ENCODE results near the gene ZNF311.
"Not testable (repeated sequence)": the region's sequence is repeated elsewhere in the genome, so short reads cannot be mapped to it uniquely, and the experiment has no call there.

ZNF311 gene

DNA sequence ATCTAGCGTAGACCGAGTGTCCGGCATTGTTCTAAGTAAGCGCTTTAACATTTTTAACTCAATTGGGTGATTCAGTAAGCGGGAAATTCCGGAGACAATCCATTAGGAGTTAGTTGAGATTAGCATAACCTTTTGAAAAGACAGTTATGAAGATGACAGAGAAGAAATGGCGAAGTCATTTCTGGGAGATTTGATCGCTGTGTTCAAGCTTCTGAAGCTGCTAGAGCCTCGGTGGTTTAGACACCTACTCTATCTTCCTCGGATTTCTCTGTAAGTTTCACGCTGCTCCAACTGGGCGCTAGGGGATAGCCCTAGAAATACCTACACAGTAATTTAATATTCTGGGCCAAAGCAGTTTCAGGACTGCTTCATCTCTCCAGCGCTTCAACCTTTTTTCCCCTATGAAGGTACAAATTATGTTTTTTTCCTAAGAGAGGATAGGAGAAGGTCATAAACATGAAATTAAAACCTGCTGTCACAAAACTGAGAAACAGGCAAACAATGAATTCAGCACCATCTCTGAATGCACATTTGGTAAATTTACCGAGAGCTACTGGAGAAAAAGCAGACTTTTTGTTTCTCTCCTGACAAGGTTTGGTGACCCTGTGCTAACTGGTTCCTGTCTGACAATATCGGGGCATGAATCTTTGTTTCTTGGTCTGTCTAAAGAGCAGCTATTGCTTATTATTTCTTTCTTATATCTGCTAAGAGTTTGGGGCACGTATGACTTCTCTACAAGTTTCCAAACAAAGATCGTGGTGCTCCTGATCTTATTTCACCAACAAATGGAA, 22.4 kb downstream of the ZNF311 start:
- no peak for DNase-seq (ENCODE audit: low spot score)

DNA sequence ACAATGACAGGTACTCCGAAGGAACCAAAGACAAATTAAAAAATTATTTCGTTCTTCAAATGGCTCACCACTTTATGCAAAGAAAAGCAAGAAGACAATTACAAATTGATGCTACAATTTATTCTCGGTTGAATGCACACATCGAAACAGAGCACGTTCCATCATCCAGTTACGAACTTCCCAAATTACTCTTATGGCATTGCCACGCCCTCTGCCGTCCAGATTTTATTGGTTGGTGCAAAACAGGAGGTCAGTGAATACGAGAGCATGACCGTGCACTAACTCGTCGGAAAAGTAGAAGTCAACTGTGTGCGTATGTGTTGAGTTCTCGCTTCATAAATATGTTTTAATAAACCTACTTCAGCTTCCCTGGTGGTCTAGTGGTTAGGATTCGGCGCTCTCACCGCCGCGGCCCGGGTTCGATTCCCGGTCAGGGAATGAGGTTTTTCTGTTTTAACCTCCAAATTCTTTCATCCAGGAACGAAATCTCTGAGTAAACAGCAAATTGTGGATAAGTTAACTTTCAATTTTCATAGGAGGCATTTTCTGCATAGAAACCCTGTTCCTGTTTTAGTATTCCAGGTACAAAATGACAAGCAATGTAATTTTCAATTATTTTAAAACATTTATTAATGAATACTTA, 23.2 kb downstream of the ZNF311 start:
- peak; percentile 98 for DNase-seq (ENCODE audit: low spot score)

DNA sequence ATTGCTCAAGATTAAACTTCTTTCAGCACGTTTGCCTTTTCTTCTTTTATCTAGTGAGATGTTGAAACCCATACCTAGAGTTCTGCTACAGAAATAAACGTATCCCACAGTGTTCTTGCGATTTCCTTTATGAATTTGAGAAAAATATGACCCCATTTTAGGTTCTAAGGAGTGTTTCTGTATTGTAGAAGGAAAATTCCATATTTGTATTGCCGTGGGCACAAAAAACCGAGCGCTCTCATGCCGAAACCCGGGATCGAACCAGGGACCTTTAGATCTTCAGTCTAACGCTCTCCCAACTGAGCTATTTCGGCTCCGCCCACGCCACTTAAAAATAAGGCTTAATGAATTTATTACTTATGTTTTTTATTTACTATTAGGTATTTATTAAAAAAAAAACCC, 23.7 kb downstream of the ZNF311 start:
- peak; percentile 93 for DNase-seq (ENCODE audit: low spot score)

DNA sequence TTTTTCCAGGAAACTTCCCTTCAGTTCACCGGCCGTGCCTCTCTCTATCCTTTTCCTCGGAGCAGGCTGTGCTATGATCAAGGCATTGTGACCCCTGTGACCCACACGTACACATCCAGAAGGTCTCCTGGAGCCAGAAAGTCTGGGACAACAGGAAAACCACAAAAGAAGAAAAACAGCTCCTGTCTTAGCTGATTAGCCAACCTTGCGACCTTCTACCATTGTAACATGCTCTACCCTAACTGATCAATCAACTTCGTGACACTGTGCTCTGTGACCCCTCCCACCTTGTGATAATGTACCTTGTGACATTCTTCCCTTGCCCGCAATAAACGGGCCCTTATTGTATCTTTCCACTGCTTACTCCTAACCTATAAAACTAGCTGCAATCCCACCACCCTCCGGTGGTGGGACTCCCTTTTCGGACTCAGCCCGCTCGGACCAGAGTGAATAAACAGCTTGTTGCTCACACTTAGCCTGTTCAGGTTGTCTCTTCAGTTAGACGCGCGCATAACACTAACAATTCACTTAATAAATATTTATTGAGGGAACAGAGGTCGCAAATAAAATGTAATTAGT, 24.2 kb downstream of the ZNF311 start:
- peak; percentile 83 for DNase-seq (ENCODE audit: low spot score)

DNA sequence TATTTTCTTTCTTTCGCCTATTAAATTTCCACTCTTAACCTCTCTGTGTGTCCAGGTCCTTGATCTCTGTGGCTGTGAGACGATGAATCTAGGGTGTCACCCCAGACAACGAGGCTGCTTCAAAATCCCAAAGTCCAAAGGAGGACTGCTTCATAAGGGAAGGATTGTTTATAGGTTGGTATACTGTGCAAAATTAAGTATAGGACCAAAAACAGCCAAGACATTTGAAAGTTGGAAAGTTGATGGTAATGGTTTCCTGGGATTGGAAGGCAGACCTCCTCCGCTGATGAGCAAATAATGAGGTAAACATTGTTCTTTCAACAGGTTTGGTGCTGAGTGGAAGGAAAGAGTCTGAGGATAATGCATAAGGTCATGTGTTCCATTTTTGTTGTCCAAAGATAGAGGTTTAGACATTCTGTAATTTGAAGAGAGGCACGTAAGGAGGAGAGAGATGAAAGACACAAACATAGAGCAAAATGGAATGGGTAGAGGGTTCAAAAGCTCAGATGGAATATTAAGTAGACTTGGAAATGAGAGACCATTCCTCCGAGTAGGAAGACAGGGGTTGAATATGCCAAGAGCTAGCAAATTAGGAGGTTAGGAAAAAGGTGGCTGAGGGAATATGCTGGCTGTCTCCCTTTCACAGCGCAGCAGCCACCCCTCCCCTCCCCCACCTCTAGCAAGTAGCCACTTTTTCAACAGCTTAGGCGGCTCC, 24.8 kb downstream of the ZNF311 start:
- DNase-seq (ENCODE audit: low spot score), result no peak

DNA sequence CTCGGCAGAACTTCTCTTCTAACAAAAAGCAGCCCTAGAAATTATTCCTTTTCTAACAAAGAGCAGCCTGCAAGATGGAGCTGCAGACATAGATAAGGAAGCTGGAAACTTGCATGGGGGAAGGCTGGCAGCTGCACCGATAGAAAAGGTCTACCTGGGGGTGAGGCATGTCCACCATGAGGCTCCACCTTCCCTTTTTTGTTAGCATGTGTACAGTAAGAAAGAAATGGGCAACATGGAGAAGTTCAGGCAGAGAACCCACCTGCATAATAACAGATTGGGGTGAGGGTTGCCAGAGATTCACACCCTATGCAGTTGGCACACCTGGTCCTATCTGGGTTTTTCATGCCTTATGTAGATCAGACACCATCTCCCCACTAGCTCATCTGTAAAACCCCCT, 25.4 kb downstream of the ZNF311 start:
- DNase-seq (ENCODE audit: low spot score), result no peak

DNA sequence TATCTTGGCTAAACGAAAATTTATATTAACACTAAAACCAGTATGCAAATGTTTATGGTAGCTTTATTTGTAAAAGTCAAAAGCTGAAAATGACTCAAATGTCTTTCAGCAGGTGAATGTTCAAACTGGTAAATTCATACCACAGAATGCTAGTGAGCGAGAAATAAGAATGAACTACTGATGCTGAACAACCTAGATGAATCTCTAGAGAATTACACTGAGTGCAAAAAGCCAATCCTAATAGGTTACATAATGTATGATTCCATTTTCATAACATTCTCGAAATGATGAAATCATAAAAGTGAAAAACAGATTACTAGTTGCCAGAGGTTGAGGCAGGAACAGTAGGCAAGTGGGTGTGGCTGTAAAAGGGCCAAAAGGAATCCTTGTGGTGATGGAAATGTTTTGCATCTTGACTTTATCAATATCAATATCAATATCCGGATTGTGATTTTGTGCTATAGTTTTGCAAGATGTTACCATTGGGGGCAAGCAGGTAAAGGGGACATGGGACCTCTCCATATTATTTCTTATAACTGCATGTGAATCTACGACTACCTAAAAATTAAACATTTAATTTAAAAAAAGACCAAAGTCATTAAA, 26.1 kb downstream of the ZNF311 start:
- DNase-seq (ENCODE audit: low spot score), result no peak

DNA sequence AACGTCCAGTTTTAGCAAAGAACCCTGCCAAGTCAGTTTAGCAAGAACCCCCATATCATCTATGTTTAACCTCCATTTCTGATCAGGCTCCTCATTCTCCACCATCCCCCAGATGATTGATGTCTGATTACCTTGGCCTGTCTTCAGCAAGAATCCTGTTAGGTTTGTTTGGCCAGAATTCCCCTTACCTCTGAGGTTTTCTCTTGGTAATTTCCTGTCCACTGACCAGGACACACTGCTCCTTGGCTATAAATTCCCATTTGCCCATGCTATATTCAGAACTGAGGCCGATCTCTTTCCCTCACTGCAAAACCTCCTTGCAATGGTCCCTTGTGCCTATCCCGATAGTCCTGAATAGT, 27.0 kb downstream of the ZNF311 start:
- DNase-seq (ENCODE audit: low spot score), result no peak

DNA sequence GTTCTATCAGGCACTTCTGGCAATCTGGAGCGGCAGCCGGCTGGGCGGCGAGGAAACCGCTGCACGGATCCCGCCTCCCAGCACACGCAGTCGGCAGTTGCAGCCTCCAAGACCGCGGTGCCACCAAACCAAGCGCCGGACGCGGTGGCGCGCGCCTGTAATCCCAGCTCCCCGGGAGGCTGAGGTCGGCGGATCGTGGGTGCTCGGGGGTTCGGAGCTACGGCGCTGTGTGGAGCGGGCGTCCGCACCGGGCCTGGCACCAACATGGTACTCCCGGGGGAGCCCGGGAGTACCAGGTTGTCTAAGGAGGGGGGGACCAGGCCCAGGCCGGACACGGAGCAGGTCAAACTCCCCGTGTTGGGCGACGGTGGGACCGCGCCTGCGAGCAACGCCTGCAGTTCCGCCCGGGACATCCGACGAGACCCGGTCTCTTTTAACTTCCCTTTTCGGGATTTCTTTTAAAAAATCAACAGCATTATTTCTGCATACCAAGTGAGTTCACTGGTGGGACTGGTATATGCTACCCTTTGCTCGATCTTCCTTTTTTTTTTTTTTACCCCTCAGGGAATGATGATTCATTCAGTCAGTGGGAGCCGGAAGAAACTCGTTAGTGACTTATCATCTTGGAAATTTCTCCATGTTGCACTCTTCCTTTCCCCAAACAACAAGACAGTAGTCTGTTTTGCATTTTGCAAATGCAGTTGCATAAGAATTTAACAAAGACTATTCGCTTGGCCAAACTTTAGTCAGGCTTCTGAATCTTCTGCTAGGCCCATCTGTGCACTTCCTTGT, 27.6 kb downstream of the ZNF311 start:
- peak; percentile 38 for DNase-seq (ENCODE audit: low spot score)

DNA sequence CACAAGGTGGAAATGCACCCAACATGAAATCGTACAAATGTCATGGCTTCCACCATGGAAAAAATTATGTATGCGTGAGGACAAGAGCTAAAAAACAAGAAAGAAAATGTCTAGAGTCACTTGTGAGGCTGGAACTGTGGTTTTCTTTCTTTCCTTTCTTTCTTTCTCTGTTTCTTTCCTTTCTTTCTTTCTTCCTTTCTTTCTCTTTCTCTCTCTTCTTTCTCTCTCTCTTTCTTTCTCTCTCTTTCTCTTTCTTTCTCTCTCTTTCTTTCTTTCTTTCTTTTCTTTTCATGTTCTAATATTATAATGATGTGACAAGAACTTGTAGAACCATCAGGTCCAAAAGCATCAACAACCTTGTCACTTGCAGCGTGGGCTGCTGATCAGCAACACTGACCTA, 28.4 kb downstream of the ZNF311 start:
- no peak for DNase-seq (ENCODE audit: low spot score)

DNA sequence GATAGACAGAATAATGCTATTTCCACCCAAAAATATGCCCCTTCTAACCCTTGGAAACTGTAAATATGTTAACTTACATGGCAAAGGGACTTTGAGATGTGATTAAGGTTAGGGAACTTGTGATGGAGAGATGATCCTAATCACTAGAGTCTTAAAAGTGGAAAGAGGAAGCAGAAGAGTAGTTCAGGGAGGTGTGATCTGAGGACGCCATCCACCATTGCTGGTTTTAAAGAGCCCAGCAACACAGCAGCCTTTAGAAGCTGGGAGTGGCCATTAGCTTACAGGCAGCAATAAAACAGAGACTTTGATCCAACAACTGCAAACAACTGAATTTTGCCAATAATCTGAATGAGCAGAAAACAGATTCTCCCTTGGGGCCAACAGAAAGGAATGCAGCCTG, 30.6 kb downstream of the ZNF311 start:
- no peak for DNase-seq (ENCODE audit: low spot score)

DNA sequence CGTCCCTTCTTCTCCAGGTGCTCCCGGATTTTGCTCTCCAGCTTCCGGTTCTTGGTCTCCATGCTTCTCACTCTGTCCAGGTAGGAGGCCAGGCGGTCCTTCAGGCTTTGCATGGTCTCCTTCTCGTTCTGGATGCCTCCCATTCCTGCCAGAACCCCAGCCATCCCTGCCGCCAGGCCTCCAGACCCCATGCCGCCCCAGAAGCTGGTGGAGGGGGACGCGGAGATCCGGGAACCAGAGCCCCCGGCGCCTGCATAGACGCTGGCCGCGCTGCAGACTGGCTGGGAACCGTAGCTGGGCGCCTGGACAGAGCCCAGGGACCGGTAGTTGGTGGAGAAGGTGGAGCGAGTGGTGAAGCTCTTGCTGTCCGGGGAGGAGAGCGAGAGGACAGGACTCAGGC, 35.1 kb downstream of the ZNF311 start:
- not testable (repeated sequence) for DNase-seq (ENCODE audit: low spot score)

DNA sequence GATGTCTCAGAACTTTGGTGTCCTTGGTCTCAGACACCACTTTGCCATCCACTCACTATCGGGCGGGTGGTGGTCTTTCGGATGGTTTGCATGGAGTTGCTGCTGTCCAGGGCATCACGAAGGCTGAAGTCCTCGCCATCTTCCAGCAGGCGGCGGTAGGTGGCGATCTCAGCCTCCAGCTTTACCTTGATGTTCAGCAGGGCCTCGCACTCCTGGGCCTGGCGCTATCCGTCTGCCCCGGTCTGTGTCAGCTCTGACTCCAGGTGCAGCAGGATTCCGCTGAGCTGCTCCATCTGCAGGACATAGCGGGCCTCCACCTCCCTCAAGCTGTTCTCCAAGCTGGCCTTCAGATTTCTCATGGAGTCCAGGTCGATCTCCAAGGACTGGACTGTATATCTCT, 36.0 kb downstream of the ZNF311 start:
- DNase-seq (ENCODE audit: low spot score), result no peak

DNA sequence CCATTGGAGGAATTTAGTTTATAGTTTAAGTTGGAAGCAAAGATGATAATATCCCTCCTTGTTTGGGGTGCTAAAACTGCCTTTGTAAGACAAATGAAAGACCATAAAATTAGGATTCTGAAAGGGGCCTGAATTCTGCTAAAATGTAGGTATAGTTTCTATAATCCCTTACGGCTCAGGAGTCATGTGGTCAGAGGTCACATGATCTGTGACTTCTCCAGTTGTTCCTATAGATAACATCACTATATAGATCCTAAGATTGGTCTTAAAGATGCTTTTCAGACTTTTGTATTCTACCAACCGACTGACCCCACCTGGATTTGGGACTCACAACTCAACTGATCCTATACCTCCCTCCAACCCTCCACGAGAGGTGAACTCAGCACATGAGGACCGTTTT, 36.6 kb downstream of the ZNF311 start:
- no peak for DNase-seq (ENCODE audit: low spot score)

DNA sequence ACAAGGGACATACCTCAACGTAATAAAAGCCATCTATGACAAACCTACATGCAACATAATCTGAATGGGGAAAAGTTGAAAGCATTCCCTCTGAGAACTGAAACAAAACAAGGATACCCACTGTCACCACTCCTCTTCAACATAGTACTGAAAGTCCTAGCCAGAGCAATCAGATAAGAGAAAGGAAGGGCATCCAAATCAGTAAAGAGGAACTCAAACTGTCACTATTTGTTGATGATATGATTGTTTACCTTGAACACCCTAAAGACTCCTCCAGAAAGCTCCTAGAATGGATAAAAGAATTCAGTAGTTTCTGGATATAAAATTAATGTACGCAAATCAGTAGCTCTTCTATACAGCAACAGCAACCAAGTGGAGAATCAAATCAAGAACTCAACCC, 39.4 kb downstream of the ZNF311 start:
- no peak for DNase-seq (ENCODE audit: low spot score)

DNA sequence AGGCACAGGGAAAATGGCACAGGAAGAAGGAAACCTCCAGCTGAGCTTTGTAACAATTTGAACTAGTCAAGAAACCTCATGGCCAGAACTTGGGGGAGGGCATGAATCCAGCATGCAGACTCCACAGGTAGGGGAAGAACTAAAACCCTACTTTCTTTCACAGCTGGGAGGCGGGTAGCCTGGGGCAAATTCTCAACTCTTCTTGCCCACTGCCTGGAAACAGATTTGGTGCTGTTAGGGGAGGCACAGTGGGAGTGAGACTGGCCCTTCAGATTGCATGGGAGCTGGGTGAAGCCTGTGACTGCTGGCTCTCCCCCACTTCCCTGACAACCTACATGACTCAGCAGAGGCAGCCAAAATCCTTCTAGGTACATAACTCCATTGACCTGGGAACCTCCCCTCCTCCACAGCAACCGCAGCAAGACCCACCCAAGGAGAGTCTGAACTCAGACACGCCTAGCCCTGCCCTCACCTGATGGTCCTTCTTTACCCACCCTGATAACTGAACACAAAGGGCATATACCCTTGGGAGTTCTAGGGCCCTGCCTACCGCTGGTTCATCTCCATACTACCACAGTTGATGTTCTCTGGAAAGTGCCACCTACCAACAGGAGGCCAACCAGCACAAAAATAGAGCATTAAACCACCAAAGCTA, 44.1 kb downstream of the ZNF311 start:
- no peak for DNase-seq (ENCODE audit: low spot score)

DNA sequence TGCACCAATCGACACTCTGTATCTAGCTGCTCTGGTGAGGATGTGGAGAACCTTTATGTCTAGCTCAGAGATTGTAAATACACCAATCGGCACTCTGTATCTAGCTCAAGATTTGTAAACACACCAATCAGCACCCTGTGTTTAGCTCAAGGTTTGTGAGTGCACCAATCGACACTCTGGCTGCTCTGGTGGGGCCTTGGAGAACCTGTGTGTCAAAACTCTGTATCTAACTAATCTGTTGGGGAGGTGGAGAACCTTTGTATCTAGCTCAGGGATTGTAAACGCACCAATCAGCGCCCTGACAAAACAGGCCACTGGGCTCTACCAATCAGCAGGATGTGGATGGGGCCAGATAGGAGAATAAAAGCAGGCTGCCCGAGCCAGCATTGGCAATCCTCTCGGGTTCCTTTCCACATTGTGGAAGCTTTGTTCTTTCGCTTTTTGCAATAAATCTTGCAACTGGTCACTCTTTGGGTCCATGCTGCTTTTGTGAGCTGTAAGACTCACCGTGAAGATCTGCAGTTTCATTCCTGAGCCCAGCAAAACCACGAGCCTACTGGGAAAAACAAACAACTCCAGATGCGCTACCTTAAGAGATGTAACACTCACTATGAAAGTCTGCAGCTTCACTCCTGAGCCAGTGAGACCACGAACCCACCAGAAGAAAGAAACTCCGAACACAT, 46.4 kb downstream of the ZNF311 start:
- not testable (repeated sequence) for DNase-seq (ENCODE audit: low spot score)

DNA sequence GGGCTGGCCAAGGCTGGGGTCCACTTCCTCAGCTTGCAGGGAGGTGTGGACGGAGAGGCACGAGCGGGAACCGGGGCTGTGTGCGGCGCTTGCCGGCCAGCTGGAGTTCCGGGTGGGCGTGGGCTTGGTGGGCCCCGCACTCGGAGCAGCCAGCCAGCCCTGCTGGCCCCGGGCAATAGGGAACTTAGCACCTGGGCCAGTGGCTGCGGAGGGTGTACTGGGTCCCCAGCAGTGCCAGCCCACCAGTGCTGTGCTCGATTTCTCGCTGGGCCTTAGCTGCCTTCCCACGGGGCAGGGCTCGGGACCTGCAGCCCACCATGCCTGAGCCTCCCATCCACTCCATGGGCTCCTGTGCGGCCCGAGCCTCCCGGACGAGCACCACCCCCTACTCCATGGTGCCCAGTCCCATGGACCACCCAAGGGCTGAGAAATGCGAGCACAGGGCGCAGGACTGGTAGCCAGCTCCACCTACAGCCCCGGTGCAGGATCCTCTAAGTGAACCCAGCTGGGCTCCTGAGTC, 47.3 kb downstream of the ZNF311 start:
- not testable (repeated sequence) for DNase-seq (ENCODE audit: low spot score)

DNA sequence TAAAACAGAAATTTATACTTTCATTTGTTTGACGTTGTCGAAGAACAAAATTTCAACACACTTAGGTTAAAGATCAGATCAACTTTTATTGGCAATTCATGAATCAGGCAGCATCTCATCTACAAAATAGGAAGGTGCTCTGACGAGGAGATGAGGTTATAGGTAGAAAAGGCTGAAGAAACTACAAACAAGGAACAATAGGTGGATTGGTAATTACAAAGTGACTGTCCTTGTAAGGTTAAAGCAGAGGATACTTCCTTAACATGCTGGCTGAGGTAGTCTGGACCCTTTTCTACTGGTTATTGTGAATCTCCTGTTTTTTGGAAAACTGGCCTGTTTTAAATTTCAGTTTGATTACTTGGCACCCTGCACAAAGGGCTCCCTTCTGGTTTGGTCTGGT, 48.8 kb downstream of the ZNF311 start:
- DNase-seq (ENCODE audit: low spot score), result no peak

DNA sequence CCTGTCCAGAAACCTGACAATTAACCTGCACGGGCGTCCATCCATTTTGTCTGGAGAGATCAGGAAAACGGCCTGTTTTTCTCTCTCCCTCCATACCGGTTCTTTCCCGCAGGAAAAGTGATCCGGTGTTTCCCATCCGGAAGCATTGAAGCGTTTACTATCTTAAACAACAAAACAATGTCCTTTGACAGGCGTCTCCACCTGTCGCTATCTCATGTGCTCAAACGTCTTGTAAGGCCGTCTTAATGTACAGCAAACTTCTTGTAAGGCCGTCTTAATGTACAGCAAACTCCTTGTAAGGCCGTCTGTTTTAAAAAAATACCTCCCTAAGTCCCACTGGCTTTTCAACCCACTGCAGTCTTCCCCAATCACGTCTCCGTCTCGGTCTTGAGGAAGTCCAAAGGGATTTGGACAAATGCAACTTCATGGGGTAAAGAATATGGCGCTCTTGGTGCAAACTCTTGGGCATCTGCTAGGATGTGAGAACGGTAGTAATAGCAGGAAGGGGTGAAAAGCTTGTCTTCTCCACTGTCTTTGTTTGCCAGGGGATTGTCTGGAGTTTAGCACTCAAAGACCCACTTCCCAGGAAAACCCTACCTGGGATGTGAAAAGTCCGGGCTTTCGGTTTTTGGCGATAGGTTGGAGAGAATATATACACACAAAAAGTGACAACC, 51.4 kb downstream of the ZNF311 start:
- DNase-seq (ENCODE audit: low spot score), result no peak

Data from hematopoietic multipotent progenitor cell treated with erythropoietin and hydrocortisone succinate and interleukin-3 and kit ligand, for 17 days (in vitro differentiated cells).